ENCODE results near the gene UNC5B. TPM values are rescaled to one million over a fixed set of nuclear protein-coding genes. Genes with fewer than 3 reads are reported as not detected.
"Not testable (repeated sequence)": the region's sequence is repeated elsewhere in the genome, so short reads cannot be mapped to it uniquely, and the experiment has no call there.

The UNC5B gene
- total RNA-seq, 1 donor from 2014 or later: not detected

GRCh38 chr10:71272056-71272771 lies 59.8 kb downstream of the UNC5B start:
- Mint-ChIP-seq H3K4me1 (no peaks in the 10 kb centered on the region), H3K27ac (no peak overlapping the region), H3K4me3 (no peak overlapping the region), H3K27me3 (peaks cover 5% of the 10 kb centered on the region), H3K9me3 (no peaks in the 10 kb centered on the region), H3K36me3 (ENCODE audit: low read depth) (no peaks in the 10 kb centered on the region)
- ChIA-PET CTCF (no interaction called here), POLR2A (no interaction called here)
- intact Hi-C loops (cut with micrococcal nuclease): no loop called here
- no peak for ATAC-seq (ENCODE audit: low read depth)
- TF ChIP-seq, protein P1, sequence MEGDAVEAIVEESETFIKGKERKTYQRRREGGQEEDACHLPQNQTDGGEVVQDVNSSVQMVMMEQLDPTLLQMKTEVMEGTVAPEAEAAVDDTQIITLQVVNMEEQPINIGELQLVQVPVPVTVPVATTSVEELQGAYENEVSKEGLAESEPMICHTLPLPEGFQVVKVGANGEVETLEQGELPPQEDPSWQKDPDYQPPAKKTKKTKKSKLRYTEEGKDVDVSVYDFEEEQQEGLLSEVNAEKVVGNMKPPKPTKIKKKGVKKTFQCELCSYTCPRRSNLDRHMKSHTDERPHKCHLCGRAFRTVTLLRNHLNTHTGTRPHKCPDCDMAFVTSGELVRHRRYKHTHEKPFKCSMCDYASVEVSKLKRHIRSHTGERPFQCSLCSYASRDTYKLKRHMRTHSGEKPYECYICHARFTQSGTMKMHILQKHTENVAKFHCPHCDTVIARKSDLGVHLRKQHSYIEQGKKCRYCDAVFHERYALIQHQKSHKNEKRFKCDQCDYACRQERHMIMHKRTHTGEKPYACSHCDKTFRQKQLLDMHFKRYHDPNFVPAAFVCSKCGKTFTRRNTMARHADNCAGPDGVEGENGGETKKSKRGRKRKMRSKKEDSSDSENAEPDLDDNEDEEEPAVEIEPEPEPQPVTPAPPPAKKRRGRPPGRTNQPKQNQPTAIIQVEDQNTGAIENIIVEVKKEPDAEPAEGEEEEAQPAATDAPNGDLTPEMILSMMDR (IDR thresholded peaks at IDR 0.05): no peak
- no peak for DNase-seq

GRCh38 chr10:71272974-71273373 lies 60.6 kb downstream of the UNC5B start:
- CTCF ChIA-PET; POLR2A ChIA-PET; H3K4me3 Mint-ChIP-seq; H3K4me1 Mint-ChIP-seq; H3K27ac Mint-ChIP-seq; DNase-seq; H3K36me3 Mint-ChIP-seq (ENCODE audit: low read depth); H3K27me3 Mint-ChIP-seq; intact Hi-C loops (cut with micrococcal nuclease); H3K9me3 Mint-ChIP-seq; ATAC-seq (ENCODE audit: low read depth): not testable (repeated sequence)

GRCh38 chr10:71273506-71273905 lies 61.1 kb downstream of the UNC5B start:
- Mint-ChIP-seq H3K4me1 (no peaks in the 10 kb centered on the region), H3K4me3 (no peak overlapping the region), H3K9me3 (no peaks in the 10 kb centered on the region), H3K27me3 (peaks cover 3% of the 10 kb centered on the region), H3K27ac (no peak overlapping the region), H3K36me3 (ENCODE audit: low read depth) (no peaks in the 10 kb centered on the region)
- no peak for DNase-seq
- ChIA-PET POLR2A (no interaction called here), CTCF (no interaction called here)
- intact Hi-C loops (cut with micrococcal nuclease): no loop called here
- no peak for ATAC-seq (ENCODE audit: low read depth)
- TF ChIP-seq, protein P1 (IDR thresholded peaks at IDR 0.05): no peak

- Mint-ChIP-seq H3K4me3 (no peak overlapping the region), H3K4me1 (no peaks in the 10 kb centered on the region), H3K27me3 (peaks cover 1% of the 10 kb centered on the region), H3K27ac (no peak overlapping the region), H3K36me3 (ENCODE audit: low read depth) (no peaks in the 10 kb centered on the region), H3K9me3 (no peaks in the 10 kb centered on the region)
- ChIA-PET CTCF (interaction anchor here (1.8 kb wide), 1 partner anchor 10 kb away, joined by 4 read pairs; no protein-coding TSS in a partner anchor), POLR2A (interaction anchor here (1.1 kb wide), 1 partner anchor 10 kb away, joined by 3 read pairs; no protein-coding TSS in a partner anchor)
- TF ChIP-seq, protein P1 (IDR thresholded peaks at IDR 0.05): no peak
- DNase-seq: no peak
- intact Hi-C loops (cut with micrococcal nuclease): no loop called here
- no peak for ATAC-seq (ENCODE audit: low read depth)
Observed at GRCh38 chr10:71274901-71275796, 62.8 kb downstream of the UNC5B start.

DNA sequence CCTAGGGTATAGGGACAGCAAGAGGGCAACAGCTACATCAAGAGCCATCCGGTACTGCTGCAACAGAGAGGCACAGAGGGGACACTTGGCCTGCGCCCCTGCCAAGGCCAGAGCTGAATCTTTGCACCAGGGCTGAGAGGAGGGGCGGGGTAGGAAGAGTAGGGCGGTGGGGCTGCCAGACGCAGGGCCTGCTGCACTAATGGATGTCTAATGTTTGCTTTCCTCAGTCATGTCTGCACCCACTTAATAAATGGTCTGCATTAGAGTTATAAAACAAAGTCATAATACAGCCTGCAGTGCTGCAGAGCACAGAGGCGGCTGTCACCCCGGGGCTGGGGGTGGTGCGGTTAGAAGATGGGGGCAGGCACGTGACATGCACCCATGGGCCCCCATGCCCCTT lies 64.5 kb downstream of the UNC5B start:
- Mint-ChIP-seq H3K27ac (no peak overlapping the region), H3K36me3 (ENCODE audit: low read depth) (no peaks in the 10 kb centered on the region), H3K27me3 (peaks cover 2% of the 10 kb centered on the region), H3K9me3 (no peaks in the 10 kb centered on the region), H3K4me1 (no peaks in the 10 kb centered on the region), H3K4me3 (no peak overlapping the region)
- CTCF ChIA-PET: interaction anchor here (1.8 kb wide), 1 partner anchor 8 kb away, joined by 4 read pairs; no protein-coding TSS in a partner anchor
- ATAC-seq (ENCODE audit: low read depth) (no peak), DNase-seq (no peak)
- intact Hi-C loops (cut with micrococcal nuclease): no loop called here
- POLR2A ChIA-PET: no interaction called here
- TF ChIP-seq, protein P1 (IDR thresholded peaks at IDR 0.05): no peak

Data from activated B cell treated with CpG ODN at 0.5 μM for 24 hours (primary cell).